HG02981 (cell line): ENCODE results near the gene CBX4.

Source experiments
- ATAC-seq: cut with Tn5 transposase; IDR thresholded peaks from one replicate; pipeline ENCODE4 v1.9.1; 2021; ENCODE audit warnings: mild to moderate bottlenecking, moderate library complexity; ENCODE audit not compliant: unreplicated experiment

The CBX4 gene

DNA sequence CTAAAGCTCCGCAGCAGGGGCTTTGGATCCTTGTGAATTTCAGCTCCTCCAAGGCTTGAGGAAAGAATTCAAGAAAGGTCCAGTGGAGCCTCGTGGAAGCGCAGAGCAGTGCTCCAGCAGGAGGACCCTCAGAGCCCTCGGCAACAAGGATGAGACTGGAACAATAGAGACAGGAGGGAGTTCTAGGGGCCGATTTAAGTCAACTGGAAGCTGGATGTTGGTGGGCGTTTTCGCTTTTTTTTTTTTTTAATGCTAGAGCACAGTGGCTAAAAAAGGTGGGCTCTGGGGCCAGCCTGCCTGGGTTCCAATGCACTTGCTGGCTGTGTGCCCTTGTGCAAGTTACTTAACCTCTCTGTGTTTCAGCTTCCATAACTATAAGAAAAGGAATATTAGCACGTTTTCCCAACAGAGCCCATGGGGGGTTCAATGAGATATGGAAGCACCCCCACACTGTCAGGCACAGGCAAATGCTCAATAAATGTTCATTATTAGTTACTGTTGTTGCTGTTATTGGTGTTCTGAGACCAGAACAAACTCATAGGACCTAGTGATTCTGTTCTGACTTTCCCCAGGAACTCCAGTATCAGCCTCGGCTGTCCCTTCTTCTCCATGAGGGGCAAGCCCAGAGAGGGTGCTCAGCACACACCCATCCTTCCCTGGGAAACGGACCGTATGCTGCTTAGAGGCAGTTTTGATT, 37.1 kb downstream of the CBX4 start:
- ATAC-seq, result no peak

DNA sequence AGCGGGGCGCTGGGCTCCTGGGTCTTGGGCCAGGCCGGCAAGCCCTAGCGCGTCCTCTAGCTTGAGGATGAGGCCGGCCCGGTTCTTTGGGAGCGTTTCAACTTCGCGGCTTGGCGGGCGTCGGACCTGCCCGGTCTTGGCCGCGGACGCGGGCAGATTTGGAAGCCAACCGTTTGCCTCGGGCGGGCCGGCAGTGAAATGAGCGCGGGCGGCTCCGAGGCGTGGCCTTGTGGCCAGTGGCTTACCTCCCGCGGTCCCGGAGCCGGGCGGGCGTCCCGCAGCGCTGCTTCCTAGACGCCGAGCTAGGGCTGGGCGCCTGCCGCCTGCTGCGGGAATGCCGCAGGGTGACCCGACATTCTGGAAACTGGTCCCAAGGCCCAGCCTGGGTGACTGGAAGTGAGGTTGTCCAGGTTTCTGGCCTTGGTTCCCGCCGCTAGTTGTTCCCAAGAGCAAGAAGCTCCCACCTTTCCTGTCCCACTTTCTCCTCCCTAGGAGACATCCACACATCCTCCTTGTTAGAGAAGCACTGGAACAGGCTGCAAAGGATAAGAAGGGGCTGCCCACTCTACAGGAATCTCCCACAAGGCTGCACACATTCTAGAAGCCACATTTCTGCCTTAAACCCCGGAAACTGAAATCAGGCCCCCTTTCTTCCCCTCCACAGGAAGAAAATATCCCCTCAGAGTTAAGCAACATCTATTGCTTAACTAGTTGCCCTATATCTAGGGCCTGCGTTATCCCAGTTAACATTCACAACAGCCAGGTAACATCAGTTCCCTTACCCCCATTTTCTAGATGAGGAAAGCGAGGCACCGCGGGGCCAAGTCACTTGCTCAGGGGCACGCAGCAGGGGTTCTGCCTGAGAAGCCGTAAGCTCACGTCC, 37.8 kb downstream of the CBX4 start:
- ATAC-seq, result no peak

DNA sequence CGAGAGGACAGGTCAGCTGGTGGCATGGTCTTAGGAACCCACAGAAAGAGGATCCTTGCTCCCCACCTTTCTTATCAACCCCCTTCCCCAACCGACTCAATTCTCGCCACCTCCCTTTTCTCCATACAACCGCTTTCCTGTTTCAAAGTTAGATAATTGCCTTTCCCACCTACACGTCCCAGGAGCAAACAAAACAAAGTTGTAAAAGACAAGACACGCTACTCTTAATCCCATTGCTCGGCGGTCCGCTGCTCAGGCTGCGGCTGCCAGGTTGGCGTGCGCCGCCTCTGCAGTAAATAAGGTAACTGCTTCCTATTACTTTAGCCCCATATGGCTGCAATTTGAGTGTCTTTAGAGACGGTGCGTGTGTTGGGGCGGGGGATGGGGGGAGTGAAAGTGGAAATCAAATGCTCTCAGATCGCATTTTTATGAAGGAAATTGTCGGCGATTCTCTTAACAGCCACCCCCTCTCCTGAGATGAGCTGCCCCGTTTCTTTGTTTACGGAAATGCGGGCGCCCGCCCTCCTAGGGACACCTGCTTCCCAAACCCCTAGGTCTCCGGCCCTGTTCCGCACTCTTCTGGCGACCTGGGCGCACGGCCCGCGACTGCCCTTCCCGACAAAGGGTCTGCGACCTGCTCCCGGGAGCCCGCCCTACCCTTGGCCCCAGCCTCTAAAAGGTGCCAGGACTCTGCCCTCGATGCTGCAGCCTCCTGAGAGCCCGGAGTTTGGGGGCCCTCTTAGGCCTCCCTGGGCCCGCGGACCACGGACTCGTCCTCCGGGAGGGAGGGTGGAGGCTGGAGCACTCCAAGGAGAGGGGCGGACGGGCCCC, 38.7 kb downstream of the CBX4 start:
- no peak for ATAC-seq

- ATAC-seq, result no peak
Measured at GRCh38 chr17:79799538-79800324, 39.5 kb downstream of the CBX4 start.

DNA sequence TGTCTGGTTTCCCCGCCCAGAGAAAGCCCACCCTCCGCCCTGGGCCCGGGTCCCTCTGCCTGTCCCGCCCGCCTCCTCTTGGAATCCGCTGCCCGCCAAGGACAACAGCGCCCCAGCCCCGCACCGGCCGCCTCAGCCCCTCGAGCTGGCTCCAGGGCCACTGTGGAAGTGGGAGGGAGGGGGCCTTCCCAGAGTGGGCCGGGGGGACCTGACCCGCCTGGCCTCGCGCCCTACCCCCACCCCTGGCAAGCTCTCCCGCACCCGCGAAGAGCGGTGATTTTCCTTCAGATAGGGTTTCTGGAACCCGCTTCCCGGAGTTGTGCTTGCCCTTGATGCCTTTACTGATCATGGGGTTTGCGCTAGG, 40.1 kb downstream of the CBX4 start:
- ATAC-seq, result no peak

DNA sequence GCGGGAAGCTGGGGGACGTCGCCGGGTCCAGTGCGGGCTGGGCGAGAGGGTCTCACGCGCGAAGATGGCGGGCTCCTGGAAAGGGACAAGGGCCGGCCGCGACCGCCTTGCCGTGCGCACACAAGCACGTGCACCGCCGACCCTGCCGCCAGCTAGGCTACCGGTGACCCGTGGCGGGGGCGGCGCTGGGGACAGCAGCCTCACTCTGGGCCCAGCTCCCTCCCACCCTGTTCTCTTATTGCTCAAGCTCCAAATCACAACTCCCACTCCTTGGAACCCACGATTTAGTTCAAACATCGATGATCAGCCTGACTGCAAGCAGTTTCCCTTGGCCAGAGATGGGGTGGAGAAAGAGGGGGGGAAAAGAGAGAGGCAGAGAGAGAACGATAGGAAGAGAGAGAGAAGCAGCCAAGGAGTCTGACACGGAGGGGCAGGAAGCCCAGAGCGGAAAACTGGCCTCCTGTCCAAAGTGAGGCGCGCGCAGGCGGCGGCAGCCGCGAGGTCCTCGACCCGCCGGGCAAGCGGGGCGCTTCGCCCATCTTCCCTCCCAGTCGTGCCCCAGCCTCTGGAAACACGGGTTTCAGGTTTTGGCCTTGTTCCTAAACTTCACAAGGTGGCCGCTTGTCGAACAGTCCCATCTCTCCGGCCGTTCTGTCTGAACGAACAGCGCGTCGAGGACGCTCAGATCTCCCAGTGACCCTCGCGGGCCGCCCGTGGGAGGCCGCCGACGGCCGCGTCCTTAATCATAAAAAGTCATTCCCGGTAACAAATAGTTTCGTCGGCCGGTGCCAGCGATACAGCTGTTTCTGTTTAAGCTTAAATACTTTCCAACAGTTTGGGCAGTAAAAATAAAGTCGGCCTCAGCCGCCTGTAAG, 40.7 kb downstream of the CBX4 start:
- ATAC-seq, result no peak

DNA sequence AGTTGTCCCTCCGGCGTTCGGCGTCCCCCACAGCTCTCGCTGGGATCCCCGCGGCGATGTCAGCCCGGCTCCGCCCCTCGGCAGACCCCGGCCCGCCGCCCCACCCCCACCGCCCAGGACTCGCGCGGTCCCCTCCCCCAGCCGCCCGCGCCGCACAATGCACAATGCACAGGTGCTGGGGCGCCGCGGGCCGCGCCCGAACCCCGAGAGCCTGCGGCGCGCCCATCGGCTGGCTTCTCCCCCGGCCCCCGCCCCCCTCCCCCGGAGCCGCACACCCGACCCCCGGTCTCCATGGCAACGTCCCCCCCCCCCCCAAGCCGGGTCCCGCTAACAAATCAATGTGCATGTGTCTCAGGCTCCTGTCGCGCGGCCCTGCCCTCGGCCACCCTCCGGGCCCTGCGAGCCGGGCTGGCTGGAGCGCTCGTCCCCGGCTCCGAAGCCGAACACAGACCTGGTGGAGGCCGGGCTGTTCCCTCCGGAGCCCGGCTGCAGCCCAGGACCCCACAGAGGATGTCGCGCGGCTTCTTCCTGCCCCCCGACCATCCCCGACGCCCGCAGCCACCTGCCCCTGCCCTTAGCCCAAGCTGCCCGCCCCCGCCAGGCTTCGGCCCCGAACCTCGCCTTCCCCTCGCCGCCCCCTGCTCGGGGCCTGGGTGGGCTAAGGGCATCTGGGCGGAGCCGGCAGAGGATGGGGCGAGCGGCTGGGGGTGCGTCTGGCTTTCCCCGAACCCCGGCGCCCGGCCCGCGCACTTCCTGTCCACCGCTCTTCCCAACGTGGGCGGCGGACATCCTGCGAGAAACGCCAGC, 41.5 kb downstream of the CBX4 start:
- ATAC-seq, result peak; percentile 10

DNA sequence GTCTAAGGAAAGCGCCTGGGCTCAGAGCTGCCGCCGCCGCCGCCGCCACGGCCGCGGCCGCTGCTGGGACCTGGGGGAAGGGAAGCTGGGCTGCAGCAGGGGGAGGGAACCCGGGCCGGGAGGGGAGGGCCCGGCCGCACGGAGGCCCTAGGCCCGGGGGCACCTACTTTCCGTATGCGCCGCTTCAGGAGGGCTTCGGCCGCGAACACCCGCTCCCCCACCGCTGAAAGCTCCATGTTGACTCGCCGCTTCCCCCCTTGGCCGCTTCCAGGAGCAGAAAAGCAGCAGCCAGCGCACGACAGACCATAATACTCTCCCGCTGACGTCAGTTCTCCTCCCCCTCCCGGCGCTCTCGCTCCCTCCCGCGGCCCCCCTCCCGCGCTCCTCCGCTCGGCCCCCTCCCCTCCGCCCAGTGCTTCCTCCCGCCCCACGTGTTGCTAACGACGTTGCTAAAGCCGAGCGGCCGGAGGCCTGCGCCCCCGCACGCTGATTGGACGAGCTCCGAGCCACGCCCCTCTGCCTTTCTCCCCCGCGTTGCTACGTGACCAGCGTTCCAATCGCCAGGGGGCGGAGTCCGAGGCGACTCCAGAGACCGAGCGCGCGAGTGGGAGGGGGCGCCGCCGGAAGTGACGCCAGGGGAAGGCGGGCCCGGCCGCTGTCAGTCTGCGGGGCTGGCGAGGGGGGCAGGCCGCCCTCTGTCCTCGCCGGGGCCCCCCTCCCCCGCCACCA, 42.3 kb downstream of the CBX4 start, which contains the start of gene CBX8:
Gene CBX8 (minus strand): TSS at position 315 of the 729 bp plus-strand sequence. CDS start 79 bp downstream, at position 236.
- ATAC-seq, result peak; percentile 85

DNA sequence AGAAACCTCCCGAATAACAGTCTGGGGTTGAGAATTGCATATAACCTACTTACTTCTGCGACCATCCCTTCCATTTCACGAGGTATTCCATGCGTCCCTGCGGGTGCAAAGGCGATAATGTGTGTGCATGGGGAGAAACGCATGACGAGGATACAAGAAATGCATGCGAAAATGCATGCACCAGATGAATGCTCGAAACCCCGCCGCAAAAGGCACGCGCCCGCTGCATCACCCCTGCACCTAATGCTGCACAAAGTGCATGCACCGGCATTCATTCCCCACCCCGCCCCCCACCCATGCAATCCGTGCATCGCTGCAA, 42.8 kb downstream of the CBX4 start:
- no peak for ATAC-seq

GRCh38 chr17:79795795-79796443, 43.3 kb downstream of the CBX4 start:
- ATAC-seq, result no peak

GRCh38 chr17:79794659-79795511, 44.4 kb downstream of the CBX4 start:
- no peak for ATAC-seq

- no peak for ATAC-seq
Measured at GRCh38 chr17:79793924-79794304, 45.3 kb downstream of the CBX4 start.

- ATAC-seq, result no peak
Measured at GRCh38 chr17:79792984-79793923, 46.0 kb downstream of the CBX4 start.

- no peak for ATAC-seq
Measured at GRCh38 chr17:79792341-79792871, 46.8 kb downstream of the CBX4 start.

DNA sequence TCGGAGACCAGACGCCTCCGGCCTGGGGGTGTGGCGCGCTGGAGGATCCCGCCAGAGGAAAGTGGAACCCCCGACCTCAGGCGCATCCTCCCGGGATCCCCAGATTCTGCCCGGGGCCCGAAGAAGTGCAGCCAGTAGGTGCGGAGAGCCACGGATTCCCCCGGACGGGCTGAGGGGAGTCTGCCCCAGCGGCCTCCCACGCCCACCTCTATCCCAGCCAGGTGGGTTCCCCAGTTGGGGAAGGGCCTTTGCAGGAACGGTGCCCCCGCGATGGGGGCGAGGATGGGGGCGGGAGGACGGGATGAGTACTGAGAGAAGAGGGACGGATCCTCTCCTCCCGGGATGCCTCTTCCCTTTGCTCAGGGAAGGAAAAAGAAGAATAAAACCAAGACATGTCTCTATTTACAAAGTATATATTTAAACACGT, 47.5 kb downstream of the CBX4 start:
- no peak for ATAC-seq
